Endothelial cell of umbilical vein (primary cell): ENCODE data around the gene CIB4. TPM values are rescaled to one million over a fixed set of nuclear protein-coding genes. Genes with fewer than 3 reads are reported as not detected.
"Not testable (repeated sequence)": the region's sequence is repeated elsewhere in the genome, so short reads cannot be mapped to it uniquely, and the experiment has no call there.

Experiments
- BruUV-seq: library from RNA; stranded (reverse); fragments of 400-500 nt; replicated peaks from 2 replicates; lab custom pipeline; 2021; lab: Mats Ljungman, UMichigan
- CTCF ChIA-PET: fragments of 300-600, 350-600 bp; sonication (Branson Sonifier 250); formaldehyde crosslinking; loops from one replicate; lab custom pipeline; 2021; ENCODE audit warnings: antibody characterized with exemption, inconsistent platforms; lab: Charles Lee
- POLR2A ChIA-PET: fragments of 300-600, 350-600 bp; sonication (Branson Sonifier 250); formaldehyde crosslinking; loops from one replicate; lab custom pipeline; 2021; ENCODE audit warnings: antibody characterized with exemption, inconsistent platforms; lab: Charles Lee
- DNase-seq: peaks from one replicate; pipeline ENCODE4 v3.0.0-alpha.2; 2011; ENCODE audit warnings: low read depth, low spot score
- FAIRE-seq: peaks from 2 replicates; lab custom pipeline; 2011; peaks lifted over from hg19 to GRCh38; lab: Jason Lieb, UNC
- H2AFZ ChIP-seq: 2 replicates; pipeline ENCODE4 v1.6.0; 2012; ENCODE audit warnings: low read depth, low read length, control low read depth, inconsistent platforms
- H3K27ac ChIP-seq: 2 replicates; pipeline ENCODE4 v1.5.1; 2011; ENCODE audit warnings: low read depth, mild to moderate bottlenecking, control low read depth, low read length, moderate library complexity; ENCODE audit not compliant: insufficient read depth
- H3K27me3 ChIP-seq, 2 experiments: 2 replicates each; pipeline versions ENCODE4 v1.6.0 to v1.6.1; 2011; ENCODE audit warnings: low read length in 2 of 2, mixed read lengths in 1 of 2; ENCODE audit not compliant: control insufficient read depth in 2 of 2, insufficient read depth in 2 of 2
- H3K36me3 ChIP-seq, 2 experiments: 2 replicates in 1 of 2; 3 replicates in 1 of 2; pipeline ENCODE4 v1.5.1; 2011; ENCODE audit warnings: low read length in 2 of 2, mild to moderate bottlenecking in 1 of 2, moderate library complexity in 1 of 2; ENCODE audit not compliant: control insufficient read depth in 2 of 2, insufficient read depth in 2 of 2; ENCODE audit errors: extremely low read depth in 1 of 2
- H3K4me1 ChIP-seq: 3 replicates; pipeline ENCODE4 v1.5.1; 2011; ENCODE audit warnings: mild to moderate bottlenecking, low read length; ENCODE audit not compliant: control insufficient read depth, insufficient read depth; ENCODE audit errors: extremely low read depth
- H3K4me2 ChIP-seq: 2 replicates; pipeline ENCODE4 v1.6.1; 2011; ENCODE audit warnings: low read length, control low read depth, mixed read lengths; ENCODE audit not compliant: insufficient read depth
- H3K4me3 ChIP-seq, 3 experiments: fragments of 200-600 bp in 1 of 3; sonication (generic), shearing (Covaris generic) in 1 of 3; replicated peaks in 1 of 3; 2 replicates each; pipeline ENCODE4 v1.5.1; 2011 to 2016; ENCODE audit warnings: control low read depth in 3 of 3, low read length in 3 of 3, mild to moderate bottlenecking in 2 of 3, inconsistent platforms in 1 of 3, low read depth in 1 of 3, moderate library complexity in 1 of 3; ENCODE audit not compliant: insufficient read depth in 1 of 3
- H3K79me2 ChIP-seq: 2 replicates; pipeline ENCODE4 v1.6.0; 2012; ENCODE audit warnings: low read length, inconsistent platforms; ENCODE audit not compliant: control insufficient read depth, insufficient read depth
- H3K9ac ChIP-seq: replicated peaks from 2 replicates; pipeline ENCODE3; 2011; ENCODE audit warnings: low read length, control low read depth; ENCODE audit not compliant: insufficient read depth; ENCODE audit errors: extremely low read depth
- H3K9me1 ChIP-seq: replicated peaks from 3 replicates; pipeline ENCODE4 v1.6.0; 2011; ENCODE audit warnings: mild to moderate bottlenecking, low read length; ENCODE audit not compliant: control insufficient read depth, insufficient read depth; ENCODE audit errors: extremely low read depth
- H3K9me3 ChIP-seq: replicated peaks from 2 replicates; pipeline ENCODE4 v1.5.1; 2012; ENCODE audit warnings: low read length, inconsistent platforms; ENCODE audit not compliant: control insufficient read depth, insufficient read depth
- H4K20me1 ChIP-seq: replicated peaks from 2 replicates; pipeline ENCODE3; 2011; ENCODE audit warnings: mild to moderate bottlenecking, low read length; ENCODE audit not compliant: control insufficient read depth, insufficient read depth; ENCODE audit errors: extremely low read depth
- EZH2 ChIP-seq: IDR thresholded peaks from 2 replicates; pipeline ENCODE4 v1.6.1; 2012; ENCODE audit warnings: borderline replicate concordance, low read depth, mild to moderate bottlenecking, moderate library complexity, low read length, inconsistent platforms; ENCODE audit not compliant: severe bottlenecking
- MYC ChIP-seq: IDR thresholded peaks from one replicate; pipeline ENCODE4 v1.6.1; 2011; ENCODE audit warnings: mild to moderate bottlenecking, low read depth, low read length
- dilution Hi-C: fragments of 300-500 bp; cut with MboI; formaldehyde crosslinking; loops from one replicate; pipeline ENCODE4 v1.15.0; 2019; ENCODE audit warnings: low sequenced_read_pairs; ENCODE audit not compliant: extremely low pct_ligation_motif_present
- intact Hi-C: fragments of 100-400 bp; cut with micrococcal nuclease; formaldehyde crosslinking; loops from one replicate; pipeline ENCODE4 v1.10.0; 2022
- polyA plus RNA-seq, 4 experiments: library from polyadenylated mRNA; depleted of rRNA in 3 of 4; stranded (reverse) in 3 of 4; unstranded in 1 of 4; fragments of >200 nt; gene quantifications; 2 replicates each; pipeline versions ENCODE4 v1.2.1 to v1.2.3, GENCODE V29; 2011 to 2012; ENCODE audit warnings: missing spikeins in 1 of 4
- total RNA-seq: library from RNA; stranded (reverse); gene quantifications from 2 replicates; pipeline ENCODE4 v1.2.3, GENCODE V29; 2021

The CIB4 gene
- total and polyA plus RNA-seq, 2 donors (not counting 3 experiments of a cell fraction or from before 2014, with no cell fraction given), result not detected

GRCh38 chr2:26566731-26567130 lies 74.4 kb downstream of the CIB4 start:
- POLR2A ChIA-PET, H3K4me3 ChIP-seq, H3K4me1 ChIP-seq, intact Hi-C loops, H3K36me3 ChIP-seq, H3K9me3 ChIP-seq, dilution Hi-C loops, CTCF ChIA-PET, BruUV-seq, H2AFZ ChIP-seq, H3K79me2 ChIP-seq, H3K27ac ChIP-seq, H3K9me1 ChIP-seq, H4K20me1 ChIP-seq, H3K9ac ChIP-seq, FAIRE-seq, DNase-seq, H3K4me2 ChIP-seq: not testable (repeated sequence)
- peaks cover 28 to 30% of the 10 kb centered on the region in 2 experiments for H3K27me3 ChIP-seq

- no peaks in the 10 kb centered on the region for H4K20me1 ChIP-seq
- POLR2A ChIA-PET, result no interaction called here
- BruUV-seq, result no TSS peak
- H3K27me3 ChIP-seq, result peaks cover 27 to 29% of the 10 kb centered on the region in 2 experiments
- H3K36me3 ChIP-seq, result no peaks in the 10 kb centered on the region
- H3K79me2 ChIP-seq, result no peaks in the 10 kb centered on the region
- no peak overlapping the region for H3K9ac ChIP-seq
- no peak for DNase-seq
- H3K4me3 ChIP-seq, result no peak overlapping the region
- intact Hi-C loops, result no loop called here
- H3K27ac ChIP-seq, result no peak overlapping the region
- no peaks in the 10 kb centered on the region for H3K9me1 ChIP-seq
- FAIRE-seq, result no peak
- H3K4me2 ChIP-seq, result no peak overlapping the region
- H3K4me1 ChIP-seq, result peaks cover 7% of the 10 kb centered on the region
- dilution Hi-C loops, result no loop called here
- H2AFZ ChIP-seq, result no peak overlapping the region
- CTCF ChIA-PET, result interaction anchor here (1.0 to 1.5 kb wide), 2 partner anchors 12 to 58 kb away, joined by 3 to 5 read pairs; no protein-coding TSS in a partner anchor
- no peak for TF ChIP-seq EZH2
- no peak for TF ChIP-seq MYC
- no peaks in the 10 kb centered on the region for H3K9me3 ChIP-seq
These were observed 75.1 kb downstream of the CIB4 start for GRCh38 chr2:26566081-26566375.
